Activated naive CD4-positive, alpha-beta T cell treated with anti-CD3 and anti-CD28 coated beads, Interleukin-2, amount 50 U/mL, for 24 hours (primary cell): ENCODE data around the gene CELF2.

Experiments used
- H3K27ac Mint-ChIP-seq: one replicate; pipeline ENCODE4 v1.8.0; 2021; ENCODE audit warnings: mild to moderate bottlenecking, mixed read lengths
- H3K27me3 Mint-ChIP-seq: one replicate; pipeline ENCODE4 v1.8.0; 2021; ENCODE audit warnings: mixed read lengths
- H3K36me3 Mint-ChIP-seq: one replicate; pipeline ENCODE4 v1.8.0; 2021; ENCODE audit warnings: mixed read lengths
- H3K4me1 Mint-ChIP-seq: one replicate; pipeline ENCODE4 v1.8.0; 2021; ENCODE audit warnings: mixed read lengths
- H3K4me3 Mint-ChIP-seq: one replicate; pipeline ENCODE4 v1.8.0; 2021; ENCODE audit warnings: mild to moderate bottlenecking, mixed read lengths
- H3K9me3 Mint-ChIP-seq: one replicate; pipeline ENCODE4 v1.8.0; 2021; ENCODE audit warnings: mixed read lengths

Gene CELF2

GRCh38 chr10:11165591-11166543 is 148.2 kb downstream of the CELF2 start:
- no peaks in the 10 kb centered on the region for H3K9me3 Mint-ChIP-seq
- peak overlapping the region; percentile 98 for H3K27ac Mint-ChIP-seq
- H3K36me3 Mint-ChIP-seq, result peaks cover 7% of the 10 kb centered on the region
- no peaks in the 10 kb centered on the region for H3K27me3 Mint-ChIP-seq
- peak overlapping the region; percentile 95 for H3K4me3 Mint-ChIP-seq
- H3K4me1 Mint-ChIP-seq, result peaks cover 39% of the 10 kb centered on the region

GRCh38 chr10:11166550-11166949 is 148.9 kb downstream of the CELF2 start:
- Mint-ChIP-seq H3K4me3 (no peak overlapping the region), H3K9me3 (no peaks in the 10 kb centered on the region), H3K4me1 (peaks cover 32% of the 10 kb centered on the region), H3K27me3 (no peaks in the 10 kb centered on the region), H3K27ac (no peak overlapping the region), H3K36me3 (peaks cover 7% of the 10 kb centered on the region)

DNA sequence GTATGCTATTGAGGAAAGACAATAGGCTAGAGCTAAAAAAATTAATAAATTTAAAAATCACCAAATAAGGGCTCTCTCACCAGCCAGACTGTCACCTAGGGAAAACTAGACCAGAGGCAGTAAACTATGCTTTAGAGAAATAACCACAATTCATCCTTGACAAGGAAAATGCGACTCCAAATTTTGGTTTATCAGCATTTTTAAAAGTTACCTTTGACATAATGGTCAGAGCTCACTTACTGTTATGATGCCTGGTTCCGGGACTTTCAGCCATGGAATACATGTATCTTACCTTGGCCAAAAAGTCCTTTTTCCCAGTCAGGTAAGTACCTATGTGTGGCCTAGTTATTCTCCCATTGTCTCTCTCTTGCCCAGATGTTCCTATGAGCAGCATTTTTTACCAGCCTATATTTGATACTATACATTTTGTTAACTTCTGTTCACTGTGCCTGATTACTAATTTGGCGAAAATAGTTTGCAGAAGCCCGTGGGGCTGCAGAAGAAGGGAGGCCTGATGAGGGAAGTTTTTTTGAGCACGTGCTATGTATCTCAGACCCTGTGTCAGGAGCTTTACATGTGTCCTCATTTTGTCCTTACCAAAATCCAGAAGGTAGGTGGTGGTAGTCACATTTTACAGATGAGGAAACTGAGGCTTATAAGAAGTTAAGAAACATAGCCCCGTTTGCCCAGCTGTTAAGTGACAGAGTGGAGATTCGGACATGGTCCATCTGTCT is 149.7 kb downstream of the CELF2 start:
- peaks cover 24% of the 10 kb centered on the region for H3K4me1 Mint-ChIP-seq
- H3K36me3 Mint-ChIP-seq, result peaks cover 7% of the 10 kb centered on the region
- H3K27me3 Mint-ChIP-seq, result no peaks in the 10 kb centered on the region
- H3K9me3 Mint-ChIP-seq, result no peaks in the 10 kb centered on the region
- H3K4me3 Mint-ChIP-seq, result no peak overlapping the region
- H3K27ac Mint-ChIP-seq, result no peak overlapping the region

GRCh38 chr10:11168423-11169090 is 150.9 kb downstream of the CELF2 start:
- Mint-ChIP-seq H3K36me3 (peaks cover 9% of the 10 kb centered on the region), H3K9me3 (no peaks in the 10 kb centered on the region), H3K4me3 (no peak overlapping the region), H3K4me1 (peaks cover 12% of the 10 kb centered on the region), H3K27me3 (no peaks in the 10 kb centered on the region), H3K27ac (no peak overlapping the region)

- Mint-ChIP-seq H3K27ac (no peak overlapping the region), H3K9me3 (no peaks in the 10 kb centered on the region), H3K4me1 (no peaks in the 10 kb centered on the region), H3K36me3 (peaks cover 17% of the 10 kb centered on the region), H3K27me3 (no peaks in the 10 kb centered on the region), H3K4me3 (no peak overlapping the region)
Observed at GRCh38 chr10:11169976-11170375, 152.3 kb downstream of the CELF2 start.

GRCh38 chr10:11170574-11170973 is 152.9 kb downstream of the CELF2 start:
- Mint-ChIP-seq H3K27me3 (no peaks in the 10 kb centered on the region), H3K36me3 (peaks cover 20% of the 10 kb centered on the region), H3K9me3 (no peaks in the 10 kb centered on the region)

DNA sequence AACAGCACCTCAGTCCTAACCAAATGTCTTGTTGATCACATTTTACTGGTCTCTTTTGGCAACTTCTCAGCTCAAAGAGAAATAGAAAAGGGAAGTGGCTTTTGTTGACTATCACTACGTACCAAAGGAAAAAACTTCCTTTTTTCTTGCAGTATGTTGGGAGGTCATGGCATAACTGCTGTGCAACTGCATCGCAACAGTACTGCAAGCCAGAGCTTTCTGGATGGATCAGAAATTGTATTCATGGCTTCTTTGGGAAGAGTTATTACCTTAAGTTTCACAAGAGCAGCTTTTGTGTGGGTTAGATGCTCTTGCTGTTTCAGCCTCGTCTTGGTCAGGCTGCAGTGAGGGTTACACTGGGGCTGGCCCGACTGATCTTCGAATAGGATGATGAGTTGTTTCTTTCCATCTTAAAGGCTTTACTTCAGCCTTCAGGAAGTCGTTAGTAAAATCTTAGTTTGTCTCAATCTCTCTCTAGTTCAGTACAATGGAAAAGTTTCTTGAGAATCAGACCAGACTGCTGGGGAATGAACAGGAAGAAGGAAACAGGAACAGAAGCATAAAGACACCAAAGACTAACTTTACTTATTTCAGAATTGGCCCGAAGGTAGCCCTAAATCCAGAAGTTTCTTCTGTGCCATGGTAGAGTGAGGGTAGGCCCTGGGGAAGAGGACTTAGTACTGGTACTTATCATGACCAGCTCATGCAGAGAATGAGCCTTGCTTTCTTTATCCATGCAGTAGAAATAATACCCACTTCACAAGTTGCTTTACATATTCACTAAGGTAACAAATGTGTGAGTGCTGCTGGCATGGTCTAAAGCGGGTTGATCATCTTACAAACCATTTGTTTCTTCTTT is 153.6 kb downstream of the CELF2 start:
- no peaks in the 10 kb centered on the region for H3K4me1 Mint-ChIP-seq
- H3K4me3 Mint-ChIP-seq, result no peak overlapping the region
- H3K27me3 Mint-ChIP-seq, result no peaks in the 10 kb centered on the region
- no peak overlapping the region for H3K27ac Mint-ChIP-seq
- H3K9me3 Mint-ChIP-seq, result no peaks in the 10 kb centered on the region
- peaks cover 20% of the 10 kb centered on the region for H3K36me3 Mint-ChIP-seq

More at GRCh38 chr10:11170574-11170973, 152.9 kb downstream of the CELF2 start:
- H3K4me3 Mint-ChIP-seq, result no peak overlapping the region
- H3K27ac Mint-ChIP-seq, result no peak overlapping the region
- no peaks in the 10 kb centered on the region for H3K4me1 Mint-ChIP-seq

DNA sequence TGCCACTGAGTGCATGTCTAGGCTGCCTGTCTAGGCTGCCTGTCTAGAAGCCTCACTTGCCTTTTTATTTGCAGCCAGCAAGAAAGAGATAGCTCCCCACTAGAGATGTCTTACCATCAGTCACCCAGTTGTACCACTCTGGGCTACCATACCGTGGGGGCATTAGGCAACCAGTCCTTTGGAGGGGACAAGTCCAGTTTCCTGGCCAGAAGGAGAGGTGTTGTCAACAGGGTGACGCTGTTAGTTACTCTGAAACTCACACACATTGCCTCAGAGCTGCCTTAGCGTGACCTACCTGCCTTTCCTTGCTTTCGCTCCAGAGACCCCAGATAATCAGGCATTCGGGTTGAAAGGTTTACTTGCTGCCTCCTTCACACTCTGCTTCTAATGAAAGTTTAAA is 155.4 kb downstream of the CELF2 start:
- H3K27ac Mint-ChIP-seq, result peak overlapping the region; percentile 98

DNA sequence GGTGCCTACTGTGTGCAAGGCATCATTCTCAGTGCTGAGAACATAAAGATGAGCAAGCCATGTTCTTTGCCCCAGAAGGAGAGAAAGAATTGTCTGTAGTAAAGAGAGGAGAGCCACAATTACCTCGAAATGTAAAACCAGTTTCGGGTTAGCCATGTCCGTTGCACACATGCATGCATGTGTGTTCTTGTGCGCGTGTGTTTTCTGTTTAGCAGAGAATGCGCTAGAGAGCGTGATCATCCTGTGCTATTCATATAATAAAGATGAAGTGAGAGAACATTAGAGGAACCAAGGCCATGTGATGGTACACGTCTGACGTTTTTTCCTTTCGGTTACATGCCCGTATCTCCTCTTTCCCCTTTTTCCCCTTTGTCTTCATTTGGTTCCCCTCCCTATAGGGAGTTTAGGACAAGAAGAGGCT is 158.2 kb downstream of the CELF2 start:
- Mint-ChIP-seq H3K36me3 (peaks cover 21% of the 10 kb centered on the region), H3K27me3 (no peaks in the 10 kb centered on the region), H3K4me1 (no peaks in the 10 kb centered on the region), H3K27ac (peak overlapping the region; percentile 98), H3K4me3 (no peak overlapping the region), H3K9me3 (no peaks in the 10 kb centered on the region)

More for the DNA sequence above, 155.4 kb downstream of the CELF2 start:
- peaks cover 15% of the 10 kb centered on the region for H3K36me3 Mint-ChIP-seq
- no peaks in the 10 kb centered on the region for H3K27me3 Mint-ChIP-seq
- no peaks in the 10 kb centered on the region for H3K4me1 Mint-ChIP-seq
- H3K4me3 Mint-ChIP-seq, result no peak overlapping the region
- no peaks in the 10 kb centered on the region for H3K9me3 Mint-ChIP-seq

DNA sequence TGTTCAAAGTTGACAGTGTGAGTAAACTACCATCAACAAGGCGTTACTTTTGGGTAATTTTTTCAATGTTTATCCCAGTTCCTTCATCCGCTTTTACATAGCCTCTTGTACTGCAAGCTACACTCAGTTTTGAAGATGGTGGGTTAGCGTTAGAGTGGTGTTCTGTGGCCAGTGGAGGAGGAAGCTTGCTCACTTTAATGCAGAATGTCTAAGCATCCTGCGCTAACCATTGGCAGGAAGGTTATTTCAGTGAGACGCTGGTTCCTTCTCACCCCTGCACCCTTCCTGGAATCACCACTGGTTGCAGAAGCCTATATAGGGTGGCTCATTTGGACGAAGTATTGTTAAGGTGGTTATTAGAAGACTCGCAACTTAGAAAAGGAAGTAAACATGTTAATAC is 159.1 kb downstream of the CELF2 start:
- peak overlapping the region; percentile 99 for H3K27ac Mint-ChIP-seq
- no peaks in the 10 kb centered on the region for H3K27me3 Mint-ChIP-seq
- peaks cover 9% of the 10 kb centered on the region for H3K4me1 Mint-ChIP-seq
- no peak overlapping the region for H3K4me3 Mint-ChIP-seq
- peaks cover 26% of the 10 kb centered on the region for H3K36me3 Mint-ChIP-seq
- H3K9me3 Mint-ChIP-seq, result no peaks in the 10 kb centered on the region

GRCh38 chr10:11177381-11177780 is 159.7 kb downstream of the CELF2 start:
- Mint-ChIP-seq H3K27ac (peak overlapping the region; percentile 99), H3K36me3 (peaks cover 32% of the 10 kb centered on the region), H3K27me3 (no peaks in the 10 kb centered on the region), H3K4me3 (no peak overlapping the region), H3K4me1 (peaks cover 15% of the 10 kb centered on the region), H3K9me3 (no peaks in the 10 kb centered on the region)

- Mint-ChIP-seq H3K4me1 (peaks cover 21% of the 10 kb centered on the region), H3K4me3 (no peak overlapping the region), H3K27me3 (no peaks in the 10 kb centered on the region), H3K27ac (peak overlapping the region; percentile 99), H3K36me3 (peaks cover 37% of the 10 kb centered on the region), H3K9me3 (no peaks in the 10 kb centered on the region)
Observed at GRCh38 chr10:11177926-11178471, 160.3 kb downstream of the CELF2 start.

- Mint-ChIP-seq H3K27ac (peak overlapping the region; percentile 99), H3K27me3 (no peaks in the 10 kb centered on the region), H3K4me3 (no peak overlapping the region), H3K4me1 (peaks cover 30% of the 10 kb centered on the region), H3K36me3 (peaks cover 39% of the 10 kb centered on the region), H3K9me3 (no peaks in the 10 kb centered on the region)
Observed at GRCh38 chr10:11178606-11179515, 161.2 kb downstream of the CELF2 start.
